ENCODE results near the gene SRRM3.

DNA sequence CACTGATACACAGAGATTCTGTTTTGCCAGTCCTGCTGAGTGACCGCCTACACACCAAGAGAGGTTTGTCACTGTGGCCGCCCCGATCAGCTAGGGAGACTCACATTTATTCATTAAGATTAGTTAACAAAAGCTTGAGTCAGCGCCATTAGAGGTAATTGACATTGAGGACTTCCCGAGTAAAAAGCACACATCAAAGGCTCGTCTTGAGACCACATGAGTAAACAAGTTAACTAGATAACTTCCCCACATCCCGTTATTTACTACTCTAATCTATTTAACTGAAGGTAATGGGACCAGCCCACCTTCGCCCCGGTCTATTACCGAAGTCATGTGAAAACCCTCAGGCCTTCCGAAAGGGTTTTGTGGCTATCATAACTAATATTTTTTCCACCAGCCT lies 23.0 kb downstream of the SRRM3 start:
- TF ChIP-seq, protein P1, sequence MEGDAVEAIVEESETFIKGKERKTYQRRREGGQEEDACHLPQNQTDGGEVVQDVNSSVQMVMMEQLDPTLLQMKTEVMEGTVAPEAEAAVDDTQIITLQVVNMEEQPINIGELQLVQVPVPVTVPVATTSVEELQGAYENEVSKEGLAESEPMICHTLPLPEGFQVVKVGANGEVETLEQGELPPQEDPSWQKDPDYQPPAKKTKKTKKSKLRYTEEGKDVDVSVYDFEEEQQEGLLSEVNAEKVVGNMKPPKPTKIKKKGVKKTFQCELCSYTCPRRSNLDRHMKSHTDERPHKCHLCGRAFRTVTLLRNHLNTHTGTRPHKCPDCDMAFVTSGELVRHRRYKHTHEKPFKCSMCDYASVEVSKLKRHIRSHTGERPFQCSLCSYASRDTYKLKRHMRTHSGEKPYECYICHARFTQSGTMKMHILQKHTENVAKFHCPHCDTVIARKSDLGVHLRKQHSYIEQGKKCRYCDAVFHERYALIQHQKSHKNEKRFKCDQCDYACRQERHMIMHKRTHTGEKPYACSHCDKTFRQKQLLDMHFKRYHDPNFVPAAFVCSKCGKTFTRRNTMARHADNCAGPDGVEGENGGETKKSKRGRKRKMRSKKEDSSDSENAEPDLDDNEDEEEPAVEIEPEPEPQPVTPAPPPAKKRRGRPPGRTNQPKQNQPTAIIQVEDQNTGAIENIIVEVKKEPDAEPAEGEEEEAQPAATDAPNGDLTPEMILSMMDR (IDR thresholded peaks at IDR 0.05 in 2 of 3, conservative IDR thresholded peaks at IDR 0.05 in 1 of 3; ENCODE audit: borderline replicate concordance in 1 of 3, insufficient read depth in 1 of 3, low read depth in 2 of 3, low read length in 2 of 3), result no peak
- no peak for TF ChIP-seq POLR2A (IDR thresholded peaks at IDR 0.05; ENCODE audit: borderline replicate concordance, extremely low read depth, insufficient read depth, insufficient read length)
- TF ChIP-seq, protein P2, sequence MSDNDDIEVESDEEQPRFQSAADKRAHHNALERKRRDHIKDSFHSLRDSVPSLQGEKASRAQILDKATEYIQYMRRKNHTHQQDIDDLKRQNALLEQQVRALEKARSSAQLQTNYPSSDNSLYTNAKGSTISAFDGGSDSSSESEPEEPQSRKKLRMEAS (IDR thresholded peaks at IDR 0.05), result no peak
- TF ChIP-seq EZH2 (IDR thresholded peaks at IDR 0.05), result no peak
- TF ChIP-seq SP1 (IDR thresholded peaks at IDR 0.05; ENCODE audit: low read depth), result no peak
- TF ChIP-seq POLR2AphosphoS5 (IDR thresholded peaks at IDR 0.05; ENCODE audit: low read depth, low read length), result no peak
- no peak for TF ChIP-seq FOSL1 (IDR thresholded peaks at IDR 0.05; ENCODE audit: low read depth)
- TF ChIP-seq, protein P3, sequence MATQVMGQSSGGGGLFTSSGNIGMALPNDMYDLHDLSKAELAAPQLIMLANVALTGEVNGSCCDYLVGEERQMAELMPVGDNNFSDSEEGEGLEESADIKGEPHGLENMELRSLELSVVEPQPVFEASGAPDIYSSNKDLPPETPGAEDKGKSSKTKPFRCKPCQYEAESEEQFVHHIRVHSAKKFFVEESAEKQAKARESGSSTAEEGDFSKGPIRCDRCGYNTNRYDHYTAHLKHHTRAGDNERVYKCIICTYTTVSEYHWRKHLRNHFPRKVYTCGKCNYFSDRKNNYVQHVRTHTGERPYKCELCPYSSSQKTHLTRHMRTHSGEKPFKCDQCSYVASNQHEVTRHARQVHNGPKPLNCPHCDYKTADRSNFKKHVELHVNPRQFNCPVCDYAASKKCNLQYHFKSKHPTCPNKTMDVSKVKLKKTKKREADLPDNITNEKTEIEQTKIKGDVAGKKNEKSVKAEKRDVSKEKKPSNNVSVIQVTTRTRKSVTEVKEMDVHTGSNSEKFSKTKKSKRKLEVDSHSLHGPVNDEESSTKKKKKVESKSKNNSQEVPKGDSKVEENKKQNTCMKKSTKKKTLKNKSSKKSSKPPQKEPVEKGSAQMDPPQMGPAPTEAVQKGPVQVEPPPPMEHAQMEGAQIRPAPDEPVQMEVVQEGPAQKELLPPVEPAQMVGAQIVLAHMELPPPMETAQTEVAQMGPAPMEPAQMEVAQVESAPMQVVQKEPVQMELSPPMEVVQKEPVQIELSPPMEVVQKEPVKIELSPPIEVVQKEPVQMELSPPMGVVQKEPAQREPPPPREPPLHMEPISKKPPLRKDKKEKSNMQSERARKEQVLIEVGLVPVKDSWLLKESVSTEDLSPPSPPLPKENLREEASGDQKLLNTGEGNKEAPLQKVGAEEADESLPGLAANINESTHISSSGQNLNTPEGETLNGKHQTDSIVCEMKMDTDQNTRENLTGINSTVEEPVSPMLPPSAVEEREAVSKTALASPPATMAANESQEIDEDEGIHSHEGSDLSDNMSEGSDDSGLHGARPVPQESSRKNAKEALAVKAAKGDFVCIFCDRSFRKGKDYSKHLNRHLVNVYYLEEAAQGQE (IDR thresholded peaks at IDR 0.05; ENCODE audit: low read depth), result no peak
- TF ChIP-seq SRF (IDR thresholded peaks at IDR 0.05; ENCODE audit: low read depth), result no peak

All from HCT116 (cell line).